Transverse colon (tissue), 4 donors: ENCODE data around the gene AQP11.

Experiments used
- CTCF ChIP-seq, 5 experiments: fragments of 200-600 bp in 3 of 5; fragments of 450-650 bp in 2 of 5; sonication (generic) in 3 of 5; IDR thresholded peaks; 1 replicate in 2 of 5; 2 replicates in 3 of 5; pipeline ENCODE4 v1.5.1; 2016 to 2017; ENCODE audit warnings: antibody characterized with exemption in 5 of 5, inconsistent platforms in 3 of 5, mild to moderate bottlenecking in 2 of 5, moderate library complexity in 1 of 5
- POLR2A ChIP-seq: fragments of 450-650 bp; IDR thresholded peaks from one replicate; pipeline ENCODE4 v1.6.1; 2016; ENCODE audit warnings: antibody characterized with exemption, mild to moderate bottlenecking, moderate library complexity
- POLR2AphosphoS5 ChIP-seq, 3 donors: sonication (generic); formaldehyde crosslinking; IDR thresholded peaks; one replicate each; pipeline ENCODE4 v1.6.1; 2016; ENCODE audit warnings: antibody characterized with exemption in 3 of 3

GRCh38 chr11:77656362-77656761, 66.6 kb downstream of the AQP11 start:
- no peak for TF ChIP-seq CTCF (IDR thresholded peaks at IDR 0.05)
- no peak for TF ChIP-seq POLR2A
- TF ChIP-seq POLR2AphosphoS5 (IDR thresholded peaks at IDR 0.05): no peak
